Frontal cortex (tissue), 4 donors: Measurements from ENCODE around the gene KRTAP9-4. TPM values are rescaled to one million over a fixed set of nuclear protein-coding genes. Genes with fewer than 3 reads are reported as not detected.
"Not testable (repeated sequence)": the region's sequence is repeated elsewhere in the genome, so short reads cannot be mapped to it uniquely, and the experiment has no call there.

Experiments used
- DNase-seq, 2 donors: peaks; one replicate each; pipeline ENCODE4 v3.0.0; 2012; ENCODE audit warnings: low spot score in 2 of 2
- FAIRE-seq: peaks from 2 replicates; lab custom pipeline; 2012; peaks lifted over from hg19 to GRCh38; lab: Jason Lieb, UNC
- total RNA-seq: library from RNA; depleted of rRNA; stranded (reverse); fragments of >200 nt; gene quantifications from one replicate; pipeline ENCODE4 v1.2.3, GENCODE V29; 2014
- donor health status: control.
- donor health status: control.
- donor health status: control.

KRTAP9-4 gene, protein sequence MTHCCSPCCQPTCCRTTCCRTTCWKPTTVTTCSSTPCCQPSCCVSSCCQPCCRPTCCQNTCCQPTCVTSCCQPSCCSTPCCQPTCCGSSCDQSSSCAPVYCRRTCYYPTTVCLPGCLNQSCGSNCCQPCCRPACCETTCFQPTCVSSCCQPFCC
- not detected for total RNA-seq

DNA sequence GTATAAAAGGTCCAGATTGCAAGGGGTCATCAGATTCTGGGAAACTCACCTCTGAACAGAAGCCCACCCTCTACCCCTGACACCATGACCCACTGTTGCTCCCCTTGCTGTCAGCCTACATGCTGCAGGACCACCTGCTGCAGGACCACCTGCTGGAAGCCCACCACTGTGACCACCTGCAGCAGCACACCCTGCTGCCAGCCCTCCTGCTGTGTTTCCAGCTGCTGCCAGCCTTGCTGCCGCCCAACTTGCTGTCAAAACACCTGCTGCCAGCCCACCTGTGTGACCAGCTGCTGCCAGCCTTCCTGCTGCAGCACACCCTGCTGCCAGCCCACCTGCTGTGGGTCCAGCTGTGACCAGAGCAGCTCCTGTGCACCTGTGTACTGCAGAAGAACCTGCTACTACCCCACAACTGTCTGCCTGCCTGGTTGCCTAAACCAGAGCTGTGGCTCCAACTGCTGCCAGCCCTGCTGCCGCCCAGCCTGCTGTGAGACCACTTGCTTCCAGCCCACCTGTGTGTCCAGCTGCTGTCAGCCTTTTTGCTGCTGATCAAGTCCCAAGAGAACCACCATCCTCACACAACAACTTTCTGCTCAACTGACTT is at the start of gene KRTAP9-4:
Gene KRTAP9-4 (plus strand): TSS at position 51 of the 604 bp plus-strand sequence. CDS start 34 bp downstream, at position 85.
- FAIRE-seq, DNase-seq: not testable (repeated sequence)

- DNase-seq (no peak), FAIRE-seq (no peak)
These were observed 37.5 kb upstream of the KRTAP9-4 start for GRCh38 chr17:41211845-41212466.

GRCh38 chr17:41212524-41213169 is 36.8 kb upstream of the KRTAP9-4 start:
- no peak for FAIRE-seq
- no peak for DNase-seq

DNA sequence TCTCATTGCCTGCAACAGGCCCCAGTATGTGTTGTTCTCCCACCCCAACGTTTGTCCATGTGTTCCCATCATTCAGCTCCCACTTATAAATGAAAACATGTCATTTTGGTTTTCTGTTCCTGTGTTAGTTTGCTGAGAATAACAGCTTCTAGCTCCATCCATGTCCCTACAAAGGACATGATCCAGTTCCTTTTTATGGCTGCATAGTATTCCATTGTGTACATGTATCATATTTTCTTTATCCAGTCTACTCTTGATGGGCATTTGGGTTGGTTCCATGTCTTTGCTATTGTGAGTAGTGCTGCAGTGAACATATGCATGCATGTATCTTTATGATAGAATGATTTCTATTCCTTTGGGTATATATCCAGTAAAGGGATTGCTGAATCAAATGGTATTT is 33.8 kb upstream of the KRTAP9-4 start:
- FAIRE-seq (no peak), DNase-seq (no peak)

DNA sequence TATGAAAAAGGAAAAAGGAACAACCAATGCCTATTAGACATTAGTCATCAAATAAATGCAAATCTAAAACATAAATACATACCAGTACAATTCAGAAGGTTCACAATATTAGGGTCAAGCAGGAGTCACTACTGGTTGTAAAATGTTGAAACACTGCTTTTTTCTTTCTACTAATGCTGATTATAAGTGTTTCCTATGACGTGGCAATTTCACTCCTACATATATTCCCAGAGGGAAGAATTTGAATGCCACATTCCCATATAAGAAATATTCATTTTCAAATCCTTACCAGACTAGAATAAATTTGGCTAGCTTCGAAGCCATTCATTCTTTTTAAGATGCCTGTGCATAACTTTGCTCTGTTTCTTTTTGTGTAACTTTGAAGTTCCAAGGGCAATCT is 25.7 kb upstream of the KRTAP9-4 start:
- DNase-seq (no peak), FAIRE-seq (no peak)

GRCh38 chr17:41226051-41226450 is 23.4 kb upstream of the KRTAP9-4 start:
- FAIRE-seq (no peak), DNase-seq (no peak)

DNA sequence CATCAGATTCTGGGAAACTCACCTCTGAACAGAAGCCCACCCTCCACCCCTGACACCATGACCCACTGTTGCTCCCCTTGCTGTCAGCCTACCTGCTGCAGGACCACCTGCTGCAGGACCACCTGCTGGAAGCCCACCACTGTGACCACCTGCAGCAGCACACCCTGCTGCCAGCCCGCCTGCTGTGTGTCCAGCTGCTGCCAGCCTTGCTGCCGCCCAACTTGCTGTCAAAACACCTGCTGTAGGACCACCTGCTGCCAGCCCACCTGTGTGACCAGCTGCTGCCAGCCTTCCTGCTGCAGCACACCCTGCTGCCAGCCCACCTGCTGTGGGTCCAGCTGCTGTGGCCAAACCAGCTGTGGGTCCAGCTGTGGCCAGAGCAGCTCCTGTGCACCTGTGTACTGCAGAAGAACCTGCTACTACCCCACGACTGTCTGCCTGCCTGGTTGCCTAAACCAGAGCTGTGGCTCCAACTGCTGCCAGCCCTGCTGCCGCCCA is 22.8 kb upstream of the KRTAP9-4 start, which contains the start of gene KRTAP9-2:
Gene KRTAP9-2 (plus strand): TSS at position 51 of the 498 bp plus-strand sequence. CDS start 7 bp downstream, at position 58.
- DNase-seq, FAIRE-seq: not testable (repeated sequence)

- FAIRE-seq (no peak), DNase-seq (no peak)
These were observed 19.4 kb upstream of the KRTAP9-4 start for GRCh38 chr17:41230094-41230493.

GRCh38 chr17:41231731-41232130 is 17.8 kb upstream of the KRTAP9-4 start:
- FAIRE-seq, result no peak
- no peak for DNase-seq

GRCh38 chr17:41232399-41233105 is 16.9 kb upstream of the KRTAP9-4 start, which contains the start of gene KRTAP9-3:
KRTAP9-3 (plus strand) TSS chr17:41232449; CDS start chr17:41232502, 53 bp downstream.
- not testable (repeated sequence) for FAIRE-seq, DNase-seq

DNA sequence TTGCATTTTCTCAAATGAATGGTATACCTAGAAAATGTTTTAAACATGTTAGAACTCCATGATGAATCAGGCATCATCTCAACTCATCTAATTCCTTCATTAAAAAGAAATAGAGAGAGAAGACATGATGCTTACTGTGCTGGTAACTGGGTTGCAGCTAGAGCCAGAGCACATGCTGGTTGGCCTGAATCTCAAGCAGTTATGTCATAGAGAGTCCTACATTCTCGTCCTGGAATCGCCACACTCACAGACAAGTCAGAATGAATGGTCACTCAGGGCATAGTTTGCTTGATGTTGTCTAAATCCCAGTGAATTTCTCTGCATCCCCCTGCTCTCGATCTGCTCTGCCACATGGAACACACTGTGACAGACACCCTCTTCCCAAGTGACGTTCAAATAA is 12.4 kb upstream of the KRTAP9-4 start:
- not testable (repeated sequence) for FAIRE-seq, DNase-seq

DNA sequence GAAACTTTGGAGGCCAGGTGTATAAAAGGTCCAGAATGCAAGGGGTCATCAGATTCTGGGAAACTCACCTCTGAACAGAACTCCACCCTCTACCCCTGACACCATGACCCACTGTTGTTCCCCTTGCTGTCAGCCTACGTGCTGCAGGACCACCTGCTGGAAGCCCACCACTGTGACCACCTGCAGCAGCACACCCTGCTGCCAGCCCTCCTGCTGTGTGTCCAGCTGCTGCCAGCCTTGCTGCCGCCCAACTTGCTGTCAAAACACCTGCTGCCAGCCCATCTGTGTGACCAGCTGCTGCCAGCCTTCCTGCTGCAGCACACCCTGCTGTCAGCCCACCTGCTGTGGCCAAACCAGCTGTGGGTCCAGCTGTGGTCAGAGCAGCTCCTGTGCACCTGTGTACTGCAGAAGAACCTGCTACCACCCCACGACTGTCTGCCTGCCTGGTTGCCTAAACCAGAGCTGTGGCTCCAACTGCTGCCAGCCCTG is 11.5 kb upstream of the KRTAP9-4 start, which contains the start of gene KRTAP9-8:
Gene KRTAP9-8 (plus strand): TSS at position 51 of the 489 bp plus-strand sequence. CDS start 53 bp downstream, at position 104.
- FAIRE-seq, DNase-seq: not testable (repeated sequence)

DNA sequence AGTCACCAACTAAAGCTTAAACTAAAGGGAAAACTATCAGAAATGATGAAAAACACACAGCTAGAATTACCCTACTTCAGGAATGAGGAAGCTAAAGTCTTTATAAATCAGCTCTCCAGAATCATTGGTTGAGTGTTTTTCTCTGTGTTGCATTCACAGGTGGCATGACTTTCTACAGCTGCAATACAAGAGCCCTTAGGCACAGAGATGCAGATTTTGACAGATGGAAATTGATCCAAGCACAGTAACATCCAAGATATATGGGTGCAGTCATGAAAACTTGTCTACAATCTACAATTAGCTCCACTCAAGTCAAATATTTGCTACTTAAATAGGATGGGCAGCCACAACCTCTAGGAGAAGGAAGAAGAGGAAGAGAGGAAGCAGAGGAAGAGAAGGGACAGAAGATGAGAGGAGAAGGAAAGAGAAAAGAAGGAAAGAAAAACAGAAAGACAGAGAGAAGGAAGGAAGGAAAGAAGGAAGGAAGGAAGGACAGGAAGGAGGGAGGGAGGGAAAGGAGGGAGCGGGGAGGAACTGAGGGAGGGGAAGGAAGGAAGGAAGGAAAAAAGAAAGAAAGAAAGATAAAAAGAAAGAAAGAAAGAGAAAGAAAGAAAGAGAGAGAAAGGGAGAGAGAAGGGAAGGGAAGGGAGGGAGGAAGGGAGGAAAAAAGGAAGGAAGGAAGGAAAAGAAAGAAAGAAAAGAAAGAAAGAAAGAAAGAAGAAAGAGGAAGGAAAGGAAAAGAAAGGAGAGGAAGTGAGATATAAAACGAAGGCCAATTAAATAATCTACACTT is 2.3 kb upstream of the KRTAP9-4 start:
- not testable (repeated sequence) for FAIRE-seq, DNase-seq

- FAIRE-seq (no peak), DNase-seq (no peak)
These were observed 1.8 kb downstream of the KRTAP9-4 start for GRCh38 chr17:41251261-41251660.

DNA sequence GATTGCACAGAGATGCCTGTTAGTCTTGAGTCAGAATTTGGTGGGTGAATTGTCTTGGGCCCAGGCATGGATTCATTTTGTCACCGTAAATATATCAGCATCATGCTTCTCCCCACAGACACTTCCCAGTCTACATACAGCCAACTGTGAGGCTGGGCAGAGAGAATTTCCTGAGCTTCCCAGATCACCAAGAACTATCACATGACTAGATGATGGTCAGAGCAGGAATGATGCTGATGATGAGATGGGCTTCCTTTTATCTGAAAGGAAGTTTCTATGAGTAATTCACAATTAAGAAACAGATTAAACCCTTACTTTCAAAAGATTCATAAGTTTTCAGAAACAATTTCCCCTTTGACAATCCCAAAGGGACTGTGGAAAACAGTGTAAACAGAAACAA is 5.4 kb downstream of the KRTAP9-4 start:
- FAIRE-seq (no peak), DNase-seq (no peak)

- FAIRE-seq, DNase-seq: not testable (repeated sequence)
These were observed 6.1 kb downstream of the KRTAP9-4 start, which contains the start of gene KRTAP9-9 for GRCh38 chr17:41255381-41256290. KRTAP9-9 (plus strand) TSS chr17:41255384.

- DNase-seq (no peak), FAIRE-seq (no peak)
These were observed 6.8 kb downstream of the KRTAP9-4 start for GRCh38 chr17:41256291-41256685.
